Hepatic stellate cell (primary cell): Measurements from ENCODE around the gene MTHFSD.

Experiments used
- DNase-seq: peaks from one replicate; pipeline ENCODE4 v3.0.0; 2011; ENCODE audit warnings: low spot score

The MTHFSD gene

GRCh38 chr16:86490859-86491639 is 64.0 kb downstream of the MTHFSD start:
- DNase-seq, result no peak

GRCh38 chr16:86485746-86486145 is 69.3 kb downstream of the MTHFSD start:
- DNase-seq, result no peak

- DNase-seq, result no peak
These were observed 70.8 kb downstream of the MTHFSD start for GRCh38 chr16:86484240-86484639.

GRCh38 chr16:86481607-86482006 is 73.4 kb downstream of the MTHFSD start:
- no peak for DNase-seq

DNA sequence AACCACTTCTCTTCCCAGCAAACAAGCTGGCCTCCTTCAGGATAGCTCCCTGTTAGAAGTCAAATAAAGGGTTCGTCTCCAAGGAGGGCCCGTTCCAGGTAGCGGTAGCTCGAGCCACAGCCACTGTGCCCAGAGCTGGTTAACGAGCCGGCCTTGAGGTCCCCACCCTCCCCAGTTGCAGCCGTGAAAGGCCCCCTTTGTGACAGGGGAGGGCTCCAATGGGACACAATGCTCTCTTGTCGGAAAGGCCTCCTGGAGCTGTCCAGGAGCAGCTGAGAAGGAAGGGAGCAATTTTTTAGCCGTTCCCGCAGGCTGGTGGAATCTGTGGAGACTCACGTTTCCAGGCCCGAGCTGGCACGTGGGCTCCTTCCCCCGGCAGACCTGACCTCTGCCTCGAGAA is 74.6 kb downstream of the MTHFSD start:
- DNase-seq, result no peak
